Calu3 (cell line): ENCODE measurements around the gene RADIL. TPM values are rescaled to one million over a fixed set of nuclear protein-coding genes. Genes with fewer than 3 reads are reported as not detected.

ENCODE experiments used
- BruUV-seq: library from RNA; stranded (reverse); fragments of 400-500 nt; replicated peaks from 2 replicates; lab custom pipeline; 2021; lab: Mats Ljungman, UMichigan
- CTCF ChIA-PET: fragments of 300-600 bp; sonication (Branson Sonifier 250); formaldehyde crosslinking; loops from one replicate; lab custom pipeline; 2022; ENCODE audit warnings: antibody characterized with exemption; lab: Charles Lee
- DNase-seq: peaks from one replicate; pipeline ENCODE4 v3.0.0; 2022
- H3K27ac Mint-ChIP-seq: one replicate; pipeline ENCODE4 v1.8.0; 2022; ENCODE audit warnings: mixed read lengths; ENCODE audit not compliant: unreplicated experiment
- H3K27me3 Mint-ChIP-seq: one replicate; pipeline ENCODE4 v1.8.0; 2022; ENCODE audit warnings: mixed read lengths; ENCODE audit not compliant: unreplicated experiment
- H3K36me3 Mint-ChIP-seq: one replicate; pipeline ENCODE4 v1.8.0; 2022; ENCODE audit warnings: mild to moderate bottlenecking, moderate library complexity, mixed read lengths; ENCODE audit not compliant: insufficient read depth, unreplicated experiment
- H3K4me1 Mint-ChIP-seq: one replicate; pipeline ENCODE4 v1.8.0; 2022; ENCODE audit warnings: mild to moderate bottlenecking, low read depth, mixed read lengths; ENCODE audit not compliant: unreplicated experiment
- H3K4me3 Mint-ChIP-seq: one replicate; pipeline ENCODE4 v1.8.0; 2022; ENCODE audit warnings: mild to moderate bottlenecking, low read depth, moderate library complexity, mixed read lengths; ENCODE audit not compliant: unreplicated experiment
- H3K9me3 Mint-ChIP-seq: one replicate; pipeline ENCODE4 v1.8.0; 2022; ENCODE audit warnings: low read depth, mixed read lengths; ENCODE audit not compliant: unreplicated experiment
- intact Hi-C: fragments of 100-400 bp; cut with micrococcal nuclease; formaldehyde crosslinking; loops from one replicate; pipeline ENCODE4 v1.10.0; 2022; ENCODE audit not compliant: unreplicated experiment
- total RNA-seq: library from RNA; stranded (reverse); gene quantifications from 2 replicates; pipeline ENCODE4 v1.2.3, GENCODE V29; 2022
- TF ChIP-seq, protein P1 (sequence below): fragments of 200-600 bp; IDR thresholded peaks from one replicate; pipeline ENCODE4 v1.8.0; 2022; ENCODE audit warnings: antibody characterized with exemption; ENCODE audit not compliant: unreplicated experiment

The RADIL gene
- total RNA-seq, 1 experiment from 2014 or later: 1.8 TPM

DNA sequence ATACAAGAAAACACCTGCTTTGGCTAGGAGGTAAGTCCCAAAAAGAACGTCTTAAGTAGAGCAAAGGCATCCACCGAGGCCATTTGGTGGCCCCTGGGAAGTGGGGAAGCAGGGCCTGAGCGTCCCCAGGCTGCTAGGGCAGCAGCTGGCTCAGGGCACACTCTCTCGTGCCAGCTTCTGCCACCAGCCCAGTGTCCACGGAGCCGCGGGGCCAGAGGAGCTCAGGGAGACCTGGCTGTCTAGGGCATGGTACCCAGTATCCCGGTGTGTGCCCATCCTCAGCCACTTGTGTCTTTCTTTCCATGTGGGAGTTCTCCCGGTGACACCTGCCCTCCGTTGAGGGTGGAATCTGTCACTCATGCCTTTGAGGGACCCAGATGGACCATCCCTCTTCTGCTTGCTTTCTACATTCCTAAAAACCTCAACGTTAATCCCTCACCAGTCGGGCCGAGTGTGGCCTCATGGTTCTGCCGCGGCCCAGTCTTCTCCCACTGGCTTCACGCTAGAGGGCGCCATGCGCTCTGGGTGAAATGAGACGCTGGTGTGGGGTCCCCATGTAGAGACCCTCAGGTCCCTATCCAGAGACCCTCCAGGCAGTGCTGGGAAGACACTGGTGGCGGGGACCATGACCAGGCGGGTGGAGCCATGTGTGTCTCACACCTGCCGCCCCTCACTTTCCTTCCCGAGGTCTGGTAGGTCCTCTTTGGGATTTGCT is 117.6 kb downstream of the RADIL start:
- H3K9me3 Mint-ChIP-seq: no peaks in the 10 kb centered on the region

GRCh38 chr7:4764402-4765007 is 119.0 kb downstream of the RADIL start:
- CTCF ChIA-PET: interaction anchor here (0.6 to 1.0 kb wide), 2 partner anchors 11 to 396 kb away, joined by 3 read pairs; partner anchors contain the start of gene AP5Z1
- DNase-seq: no peak
- Mint-ChIP-seq H3K27ac (no peak overlapping the region), H3K4me1 (no peaks in the 10 kb centered on the region), H3K4me3 (no peak overlapping the region), H3K36me3 (peaks cover 84% of the 10 kb centered on the region), H3K27me3 (no peaks in the 10 kb centered on the region), H3K9me3 (no peaks in the 10 kb centered on the region)
- intact Hi-C loops: no loop called here
- TF ChIP-seq, protein P1, sequence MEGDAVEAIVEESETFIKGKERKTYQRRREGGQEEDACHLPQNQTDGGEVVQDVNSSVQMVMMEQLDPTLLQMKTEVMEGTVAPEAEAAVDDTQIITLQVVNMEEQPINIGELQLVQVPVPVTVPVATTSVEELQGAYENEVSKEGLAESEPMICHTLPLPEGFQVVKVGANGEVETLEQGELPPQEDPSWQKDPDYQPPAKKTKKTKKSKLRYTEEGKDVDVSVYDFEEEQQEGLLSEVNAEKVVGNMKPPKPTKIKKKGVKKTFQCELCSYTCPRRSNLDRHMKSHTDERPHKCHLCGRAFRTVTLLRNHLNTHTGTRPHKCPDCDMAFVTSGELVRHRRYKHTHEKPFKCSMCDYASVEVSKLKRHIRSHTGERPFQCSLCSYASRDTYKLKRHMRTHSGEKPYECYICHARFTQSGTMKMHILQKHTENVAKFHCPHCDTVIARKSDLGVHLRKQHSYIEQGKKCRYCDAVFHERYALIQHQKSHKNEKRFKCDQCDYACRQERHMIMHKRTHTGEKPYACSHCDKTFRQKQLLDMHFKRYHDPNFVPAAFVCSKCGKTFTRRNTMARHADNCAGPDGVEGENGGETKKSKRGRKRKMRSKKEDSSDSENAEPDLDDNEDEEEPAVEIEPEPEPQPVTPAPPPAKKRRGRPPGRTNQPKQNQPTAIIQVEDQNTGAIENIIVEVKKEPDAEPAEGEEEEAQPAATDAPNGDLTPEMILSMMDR: no peak
- no TSS peak for BruUV-seq

More for the DNA sequence above, 117.6 kb downstream of the RADIL start:
- TF ChIP-seq, protein P1: no peak
- Mint-ChIP-seq H3K4me1 (no peaks in the 10 kb centered on the region), H3K36me3 (peaks cover 86% of the 10 kb centered on the region), H3K27me3 (no peaks in the 10 kb centered on the region), H3K4me3 (no peak overlapping the region), H3K27ac (no peak overlapping the region)
- no TSS peak for BruUV-seq
- intact Hi-C loops: no loop called here
- CTCF ChIA-PET: interaction anchor here (1.0 kb wide), 1 partner anchor 9 kb away, joined by 3 read pairs; the partner anchor contains the start of gene AP5Z1
- no peak for DNase-seq

- Mint-ChIP-seq H3K27ac (no peak overlapping the region), H3K36me3 (peaks cover 77% of the 10 kb centered on the region), H3K27me3 (no peaks in the 10 kb centered on the region), H3K4me3 (no peak overlapping the region), H3K9me3 (no peaks in the 10 kb centered on the region), H3K4me1 (no peaks in the 10 kb centered on the region)
- TF ChIP-seq, protein P1: no peak
- BruUV-seq: no TSS peak
- CTCF ChIA-PET: no interaction called here
- no peak for DNase-seq
- intact Hi-C loops: no loop called here
Measured at GRCh38 chr7:4763794-4764185, 119.7 kb downstream of the RADIL start.

GRCh38 chr7:4763091-4763793 is 120.3 kb downstream of the RADIL start:
- no peak for DNase-seq
- CTCF ChIA-PET: interaction anchor here (0.6 kb wide), 1 partner anchor 517 kb away, joined by 3 read pairs; no protein-coding TSS in a partner anchor
- no TSS peak for BruUV-seq
- H3K27me3 Mint-ChIP-seq: no peaks in the 10 kb centered on the region
- no peaks in the 10 kb centered on the region for H3K4me1 Mint-ChIP-seq
- TF ChIP-seq, protein P1: no peak
- no peaks in the 10 kb centered on the region for H3K9me3 Mint-ChIP-seq
- intact Hi-C loops: no loop called here
- no peak overlapping the region for H3K4me3 Mint-ChIP-seq
- peaks cover 77% of the 10 kb centered on the region for H3K36me3 Mint-ChIP-seq
- H3K27ac Mint-ChIP-seq: no peak overlapping the region
